GM23338 (cell line): Measurements from ENCODE around the gene CFAP47. TPM values are rescaled to one million over a fixed set of nuclear protein-coding genes. Genes with fewer than 3 reads are reported as not detected.

Experiments
- ATAC-seq: fragments of 200-7000 bp; cut with Tn5 transposase; 3 replicates; pipeline ENCODE4 v1.9.1; 2020
- DNase-seq: peaks from one replicate; pipeline ENCODE4 v3.0.0-alpha.2; 2015; ENCODE audit warnings: low spot score
- H2AFZ ChIP-seq: fragments of 200-600 bp; sonication (generic); 2 replicates; pipeline ENCODE4 v1.8.0; 2016; ENCODE audit warnings: antibody characterized with exemption, mild to moderate bottlenecking, moderate library complexity
- H3F3A ChIP-seq: fragments of 200-600 bp; sonication (generic); replicated peaks from 2 replicates; pipeline ENCODE4 v1.8.0; 2017; ENCODE audit warnings: antibody characterized with exemption, mixed run types, low read depth
- H3K27ac ChIP-seq: fragments of 200-600 bp; sonication (generic); 2 replicates; pipeline ENCODE4 v1.6.1; 2016; ENCODE audit warnings: low read depth
- H3K27me3 ChIP-seq: fragments of 200-600 bp; sonication (generic); 2 replicates; pipeline ENCODE4 v1.8.0; 2016; ENCODE audit warnings: mild to moderate bottlenecking, mixed run types, moderate library complexity; ENCODE audit not compliant: insufficient read depth
- H3K36me3 ChIP-seq: fragments of 200-600 bp; sonication (generic); 2 replicates; pipeline ENCODE4 v1.8.0; 2016; ENCODE audit warnings: mild to moderate bottlenecking; ENCODE audit not compliant: insufficient read depth
- H3K4me1 ChIP-seq: fragments of 200-600 bp; sonication (generic); 2 replicates; pipeline ENCODE4 v1.8.0; 2016; ENCODE audit warnings: mild to moderate bottlenecking, moderate library complexity; ENCODE audit not compliant: insufficient read depth
- H3K4me2 ChIP-seq: fragments of 200-600 bp; sonication (generic); 2 replicates; pipeline ENCODE4 v1.7.1; 2017; ENCODE audit warnings: mixed run types
- H3K4me3 ChIP-seq: fragments of 200-600 bp; sonication (generic); 2 replicates; pipeline ENCODE4 v1.6.1; 2016; ENCODE audit warnings: mixed run types
- H3K79me2 ChIP-seq: fragments of 200-600 bp; sonication (generic); replicated peaks from 2 replicates; pipeline ENCODE4 v1.8.0; 2017; ENCODE audit warnings: mild to moderate bottlenecking; ENCODE audit not compliant: insufficient read depth
- H3K9me2 ChIP-seq: fragments of 200-600 bp; sonication (generic); 2 replicates; pipeline ENCODE4 v1.8.0; 2017; ENCODE audit not compliant: insufficient read depth
- H4K20me1 ChIP-seq: fragments of 200-600 bp; sonication (generic); replicated peaks from 2 replicates; pipeline ENCODE4 v1.8.0; 2017; ENCODE audit warnings: mild to moderate bottlenecking; ENCODE audit not compliant: insufficient read depth
- H3K27ac Mint-ChIP-seq: 2 replicates; pipeline ENCODE4 v1.8.0; 2020; ENCODE audit warnings: inconsistent platforms, mild to moderate bottlenecking, moderate library complexity, mixed read lengths
- H3K27me3 Mint-ChIP-seq: 3 replicates; pipeline ENCODE4 v1.8.0; 2022; ENCODE audit warnings: low read depth, mild to moderate bottlenecking, moderate library complexity, mixed read lengths, inconsistent platforms; ENCODE audit not compliant: insufficient read depth, poor library complexity
- H3K36me3 Mint-ChIP-seq: 3 replicates; pipeline ENCODE4 v1.8.0; 2021; ENCODE audit warnings: low read depth, mild to moderate bottlenecking, inconsistent platforms, moderate library complexity, mixed read lengths
- H3K4me1 Mint-ChIP-seq: 3 replicates; pipeline ENCODE4 v1.8.0; 2020; ENCODE audit warnings: mild to moderate bottlenecking, inconsistent platforms, mixed read lengths
- H3K4me3 Mint-ChIP-seq: 3 replicates; pipeline ENCODE4 v1.8.0; 2021; ENCODE audit warnings: moderate library complexity, mild to moderate bottlenecking, inconsistent platforms, mixed read lengths
- H3K9me3 Mint-ChIP-seq: 3 replicates; pipeline ENCODE4 v1.8.0; 2020; ENCODE audit warnings: moderate library complexity, mild to moderate bottlenecking, inconsistent platforms, mixed read lengths
- CREB1 ChIP-seq: fragments of 250-450 bp; sonication (Bioruptor Pico); IDR thresholded peaks from 2 replicates; pipeline ENCODE4 v1.5.0; 2020; ENCODE audit warnings: low read depth, mild to moderate bottlenecking, moderate library complexity
- EZH2 ChIP-seq: fragments of 200-600 bp; sonication (generic); IDR thresholded peaks from one replicate; pipeline ENCODE4 v1.8.0; 2017; ENCODE audit warnings: antibody characterized with exemption, mild to moderate bottlenecking, low read depth; ENCODE audit not compliant: unreplicated experiment
- EZH2phosphoT487 ChIP-seq: fragments of 200-600 bp; sonication (generic); IDR thresholded peaks from one replicate; pipeline ENCODE4 v1.8.1; 2018; ENCODE audit warnings: antibody characterized with exemption; ENCODE audit not compliant: unreplicated experiment
- JUNB ChIP-seq: IDR thresholded peaks from one replicate; pipeline ENCODE4 v1.6.1; 2016; ENCODE audit warnings: antibody characterized with exemption; ENCODE audit not compliant: unreplicated experiment
- NANOG ChIP-seq: IDR thresholded peaks from 2 replicates; pipeline ENCODE4 v1.6.1; 2016; ENCODE audit warnings: antibody characterized with exemption, borderline replicate concordance
- POLR2AphosphoS5 ChIP-seq: IDR thresholded peaks from 2 replicates; pipeline ENCODE4 v1.6.1; 2016; ENCODE audit warnings: antibody characterized with exemption, low read depth
- STAT1 ChIP-seq: IDR thresholded peaks from one replicate; pipeline ENCODE4 v1.6.1; 2016; ENCODE audit warnings: antibody characterized with exemption; ENCODE audit not compliant: unreplicated experiment
- ZNF114 ChIP-seq: fragments of 250-450 bp; sonication (Bioruptor Pico); IDR thresholded peaks from 2 replicates; pipeline ENCODE4 v1.5.0; 2020; ENCODE audit warnings: mild to moderate bottlenecking, moderate library complexity
- ZNF331 ChIP-seq: fragments of 250-450 bp; sonication (Bioruptor Pico); IDR thresholded peaks from 2 replicates; pipeline ENCODE4 v1.5.0; 2020; ENCODE audit warnings: low read depth, mild to moderate bottlenecking, moderate library complexity
- polyA plus RNA-seq: library from polyadenylated mRNA; unstranded; fragments of >200 nt; fragmentation: Nextera tagmentation; extraction: Ambion mirVana; gene quantifications from 2 replicates; pipeline ENCODE4 v1.2.1, GENCODE V29; 2016
- total RNA-seq: library from RNA; depleted of rRNA; stranded (reverse); fragments of >200 nt; shearing (Covaris generic); gene quantifications from 2 replicates; pipeline ENCODE4 v1.2.3, GENCODE V29; 2014
- TF ChIP-seq, protein P1 (sequence below): IDR thresholded peaks from one replicate; pipeline ENCODE4 v1.6.1; 2018; ENCODE audit warnings: antibody characterized with exemption; ENCODE audit not compliant: unreplicated experiment
- TF ChIP-seq, protein P2 (sequence below): fragments of 250-450 bp; sonication (Bioruptor Pico); IDR thresholded peaks from 2 replicates; pipeline ENCODE4 v1.5.0; 2020; ENCODE audit warnings: mild to moderate bottlenecking, moderate library complexity
- TF ChIP-seq, protein P3 (sequence below): IDR thresholded peaks from 2 replicates; pipeline ENCODE4 v1.6.1; 2016; ENCODE audit warnings: antibody characterized with exemption

The CFAP47 gene
- total and polyA plus RNA-seq, 2 experiments from 2014 or later: not detected

DNA sequence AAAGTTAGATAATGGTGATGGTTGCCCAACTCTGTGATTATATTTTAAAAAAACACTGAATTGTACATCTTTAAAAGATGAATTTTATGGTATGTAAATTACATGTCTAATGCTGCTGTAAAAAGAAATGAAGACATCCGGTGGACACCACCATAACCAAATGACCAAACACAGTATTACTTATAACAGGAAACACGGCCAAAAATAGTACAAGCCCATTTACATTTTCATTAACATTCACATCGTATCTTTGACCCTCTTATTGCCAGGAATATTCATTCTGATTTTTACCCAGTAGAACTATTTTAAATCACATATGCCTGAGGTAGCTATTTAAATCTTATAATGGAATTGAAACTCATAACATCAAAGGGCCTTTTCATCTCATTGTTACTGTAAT, 143.2 kb downstream of the CFAP47 start:
- H4K20me1 ChIP-seq: no peaks in the 10 kb centered on the region
- H3K27ac ChIP-seq: no peak overlapping the region

DNA sequence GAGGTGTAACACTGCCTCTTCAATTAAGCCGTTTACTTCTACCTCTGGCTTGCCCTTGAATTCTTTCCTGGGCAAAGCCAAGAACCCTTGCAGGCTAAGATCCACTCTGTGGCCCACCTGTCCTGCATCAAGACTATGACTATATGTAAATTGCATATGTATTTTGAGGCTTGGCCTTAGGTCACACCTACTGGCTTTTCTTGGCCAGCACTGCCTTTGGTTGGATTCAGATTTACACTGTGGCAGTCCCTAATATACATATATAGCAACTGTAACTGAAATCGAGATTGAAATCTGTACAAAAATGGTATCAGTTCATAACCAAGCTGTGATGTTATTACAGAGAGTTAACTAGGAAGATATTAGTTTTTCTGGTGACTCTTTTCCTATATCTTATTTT, 151.5 kb downstream of the CFAP47 start:
- Histone ChIP-seq H2AFZ (no peak overlapping the region), H3F3A (no peaks in the 10 kb centered on the region), H4K20me1 (no peaks in the 10 kb centered on the region), H3K36me3 (no peaks in the 10 kb centered on the region), H3K27me3 (no peaks in the 10 kb centered on the region), H3K27ac (no peak overlapping the region), H3K4me2 (no peak overlapping the region), H3K9me2 (no peaks in the 10 kb centered on the region), H3K4me3 (no peak overlapping the region), H3K79me2 (no peaks in the 10 kb centered on the region), H3K4me1 (no peaks in the 10 kb centered on the region)
- H3K27me3 Mint-ChIP-seq: no peaks in the 10 kb centered on the region
- no peak overlapping the region for H3K27ac Mint-ChIP-seq
- H3K4me1 Mint-ChIP-seq: no peaks in the 10 kb centered on the region
- DNase-seq (no peak), ATAC-seq (no peak)
- no peaks in the 10 kb centered on the region for H3K36me3 Mint-ChIP-seq
- no peak overlapping the region for H3K4me3 Mint-ChIP-seq
- no peaks in the 10 kb centered on the region; the same call in 2 of the 3 replicates for H3K9me3 Mint-ChIP-seq
- TF ChIP-seq, protein P1, sequence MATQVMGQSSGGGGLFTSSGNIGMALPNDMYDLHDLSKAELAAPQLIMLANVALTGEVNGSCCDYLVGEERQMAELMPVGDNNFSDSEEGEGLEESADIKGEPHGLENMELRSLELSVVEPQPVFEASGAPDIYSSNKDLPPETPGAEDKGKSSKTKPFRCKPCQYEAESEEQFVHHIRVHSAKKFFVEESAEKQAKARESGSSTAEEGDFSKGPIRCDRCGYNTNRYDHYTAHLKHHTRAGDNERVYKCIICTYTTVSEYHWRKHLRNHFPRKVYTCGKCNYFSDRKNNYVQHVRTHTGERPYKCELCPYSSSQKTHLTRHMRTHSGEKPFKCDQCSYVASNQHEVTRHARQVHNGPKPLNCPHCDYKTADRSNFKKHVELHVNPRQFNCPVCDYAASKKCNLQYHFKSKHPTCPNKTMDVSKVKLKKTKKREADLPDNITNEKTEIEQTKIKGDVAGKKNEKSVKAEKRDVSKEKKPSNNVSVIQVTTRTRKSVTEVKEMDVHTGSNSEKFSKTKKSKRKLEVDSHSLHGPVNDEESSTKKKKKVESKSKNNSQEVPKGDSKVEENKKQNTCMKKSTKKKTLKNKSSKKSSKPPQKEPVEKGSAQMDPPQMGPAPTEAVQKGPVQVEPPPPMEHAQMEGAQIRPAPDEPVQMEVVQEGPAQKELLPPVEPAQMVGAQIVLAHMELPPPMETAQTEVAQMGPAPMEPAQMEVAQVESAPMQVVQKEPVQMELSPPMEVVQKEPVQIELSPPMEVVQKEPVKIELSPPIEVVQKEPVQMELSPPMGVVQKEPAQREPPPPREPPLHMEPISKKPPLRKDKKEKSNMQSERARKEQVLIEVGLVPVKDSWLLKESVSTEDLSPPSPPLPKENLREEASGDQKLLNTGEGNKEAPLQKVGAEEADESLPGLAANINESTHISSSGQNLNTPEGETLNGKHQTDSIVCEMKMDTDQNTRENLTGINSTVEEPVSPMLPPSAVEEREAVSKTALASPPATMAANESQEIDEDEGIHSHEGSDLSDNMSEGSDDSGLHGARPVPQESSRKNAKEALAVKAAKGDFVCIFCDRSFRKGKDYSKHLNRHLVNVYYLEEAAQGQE: no peak
- TF ChIP-seq NANOG: no peak
- TF ChIP-seq EZH2phosphoT487: no peak
- TF ChIP-seq, protein P2, sequence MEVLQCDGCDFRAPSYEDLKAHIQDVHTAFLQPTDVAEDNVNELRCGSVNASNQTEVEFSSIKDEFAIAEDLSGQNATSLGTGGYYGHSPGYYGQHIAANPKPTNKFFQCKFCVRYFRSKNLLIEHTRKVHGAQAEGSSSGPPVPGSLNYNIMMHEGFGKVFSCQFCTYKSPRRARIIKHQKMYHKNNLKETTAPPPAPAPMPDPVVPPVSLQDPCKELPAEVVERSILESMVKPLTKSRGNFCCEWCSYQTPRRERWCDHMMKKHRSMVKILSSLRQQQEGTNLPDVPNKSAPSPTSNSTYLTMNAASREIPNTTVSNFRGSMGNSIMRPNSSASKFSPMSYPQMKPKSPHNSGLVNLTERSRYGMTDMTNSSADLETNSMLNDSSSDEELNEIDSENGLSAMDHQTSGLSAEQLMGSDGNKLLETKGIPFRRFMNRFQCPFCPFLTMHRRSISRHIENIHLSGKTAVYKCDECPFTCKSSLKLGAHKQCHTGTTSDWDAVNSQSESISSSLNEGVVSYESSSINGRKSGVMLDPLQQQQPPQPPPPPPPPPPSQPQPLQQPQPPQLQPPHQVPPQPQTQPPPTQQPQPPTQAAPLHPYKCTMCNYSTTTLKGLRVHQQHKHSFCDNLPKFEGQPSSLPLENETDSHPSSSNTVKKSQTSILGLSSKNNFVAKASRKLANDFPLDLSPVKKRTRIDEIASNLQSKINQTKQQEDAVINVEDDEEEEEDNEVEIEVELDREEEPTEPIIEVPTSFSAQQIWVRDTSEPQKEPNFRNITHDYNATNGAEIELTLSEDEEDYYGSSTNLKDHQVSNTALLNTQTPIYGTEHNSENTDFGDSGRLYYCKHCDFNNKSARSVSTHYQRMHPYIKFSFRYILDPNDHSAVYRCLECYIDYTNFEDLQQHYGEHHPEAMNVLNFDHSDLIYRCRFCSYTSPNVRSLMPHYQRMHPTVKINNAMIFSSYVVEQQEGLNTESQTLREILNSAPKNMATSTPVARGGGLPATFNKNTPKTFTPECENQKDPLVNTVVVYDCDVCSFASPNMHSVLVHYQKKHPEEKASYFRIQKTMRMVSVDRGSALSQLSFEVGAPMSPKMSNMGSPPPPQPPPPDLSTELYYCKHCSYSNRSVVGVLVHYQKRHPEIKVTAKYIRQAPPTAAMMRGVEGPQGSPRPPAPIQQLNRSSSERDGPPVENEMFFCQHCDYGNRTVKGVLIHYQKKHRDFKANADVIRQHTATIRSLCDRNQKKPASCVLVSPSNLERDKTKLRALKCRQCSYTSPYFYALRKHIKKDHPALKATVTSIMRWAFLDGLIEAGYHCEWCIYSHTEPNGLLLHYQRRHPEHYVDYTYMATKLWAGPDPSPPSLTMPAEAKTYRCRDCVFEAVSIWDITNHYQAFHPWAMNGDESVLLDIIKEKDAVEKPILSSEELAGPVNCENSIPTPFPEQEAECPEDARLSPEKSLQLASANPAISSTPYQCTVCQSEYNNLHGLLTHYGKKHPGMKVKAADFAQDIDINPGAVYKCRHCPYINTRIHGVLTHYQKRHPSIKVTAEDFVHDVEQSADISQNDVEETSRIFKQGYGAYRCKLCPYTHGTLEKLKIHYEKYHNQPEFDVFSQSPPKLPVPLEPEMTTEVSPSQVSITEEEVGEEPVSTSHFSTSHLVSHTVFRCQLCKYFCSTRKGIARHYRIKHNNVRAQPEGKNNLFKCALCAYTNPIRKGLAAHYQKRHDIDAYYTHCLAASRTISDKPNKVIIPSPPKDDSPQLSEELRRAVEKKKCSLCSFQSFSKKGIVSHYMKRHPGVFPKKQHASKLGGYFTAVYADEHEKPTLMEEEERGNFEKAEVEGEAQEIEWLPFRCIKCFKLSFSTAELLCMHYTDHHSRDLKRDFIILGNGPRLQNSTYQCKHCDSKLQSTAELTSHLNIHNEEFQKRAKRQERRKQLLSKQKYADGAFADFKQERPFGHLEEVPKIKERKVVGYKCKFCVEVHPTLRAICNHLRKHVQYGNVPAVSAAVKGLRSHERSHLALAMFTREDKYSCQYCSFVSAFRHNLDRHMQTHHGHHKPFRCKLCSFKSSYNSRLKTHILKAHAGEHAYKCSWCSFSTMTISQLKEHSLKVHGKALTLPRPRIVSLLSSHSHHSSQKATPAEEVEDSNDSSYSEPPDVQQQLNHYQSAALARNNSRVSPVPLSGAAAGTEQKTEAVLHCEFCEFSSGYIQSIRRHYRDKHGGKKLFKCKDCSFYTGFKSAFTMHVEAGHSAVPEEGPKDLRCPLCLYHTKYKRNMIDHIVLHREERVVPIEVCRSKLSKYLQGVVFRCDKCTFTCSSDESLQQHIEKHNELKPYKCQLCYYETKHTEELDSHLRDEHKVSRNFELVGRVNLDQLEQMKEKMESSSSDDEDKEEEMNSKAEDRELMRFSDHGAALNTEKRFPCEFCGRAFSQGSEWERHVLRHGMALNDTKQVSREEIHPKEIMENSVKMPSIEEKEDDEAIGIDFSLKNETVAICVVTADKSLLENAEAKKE: no peak
- TF ChIP-seq, protein P3, sequence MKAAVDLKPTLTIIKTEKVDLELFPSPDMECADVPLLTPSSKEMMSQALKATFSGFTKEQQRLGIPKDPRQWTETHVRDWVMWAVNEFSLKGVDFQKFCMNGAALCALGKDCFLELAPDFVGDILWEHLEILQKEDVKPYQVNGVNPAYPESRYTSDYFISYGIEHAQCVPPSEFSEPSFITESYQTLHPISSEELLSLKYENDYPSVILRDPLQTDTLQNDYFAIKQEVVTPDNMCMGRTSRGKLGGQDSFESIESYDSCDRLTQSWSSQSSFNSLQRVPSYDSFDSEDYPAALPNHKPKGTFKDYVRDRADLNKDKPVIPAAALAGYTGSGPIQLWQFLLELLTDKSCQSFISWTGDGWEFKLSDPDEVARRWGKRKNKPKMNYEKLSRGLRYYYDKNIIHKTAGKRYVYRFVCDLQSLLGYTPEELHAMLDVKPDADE: no peak
- no peak for TF ChIP-seq ZNF331 (CRISPR knock-in tag)
- no peak for TF ChIP-seq POLR2AphosphoS5
- TF ChIP-seq ZNF114 (CRISPR knock-in tag): no peak
- TF ChIP-seq JUNB: no peak
- no peak for TF ChIP-seq CREB1
- TF ChIP-seq EZH2: no peak

More for the DNA sequence above, 143.2 kb downstream of the CFAP47 start:
- Mint-ChIP-seq H3K4me1 (no peaks in the 10 kb centered on the region), H3K36me3 (no peaks in the 10 kb centered on the region), H3K27ac (no peak overlapping the region), H3K4me3 (no peak overlapping the region), H3K9me3 (no peaks in the 10 kb centered on the region; the same call in 2 of the 3 replicates), H3K27me3 (no peaks in the 10 kb centered on the region)
- no peaks in the 10 kb centered on the region for H3K4me1 ChIP-seq
- no peak overlapping the region for H3K4me2 ChIP-seq
- H3K79me2 ChIP-seq: no peaks in the 10 kb centered on the region
- no peak for ATAC-seq
- no peak overlapping the region for H3K4me3 ChIP-seq
- no peaks in the 10 kb centered on the region for H3K27me3 ChIP-seq
- TF ChIP-seq ZNF114 (CRISPR knock-in tag) (no peak), STAT1 (no peak), NANOG (no peak)
- DNase-seq: no peak
- H2AFZ ChIP-seq: no peak overlapping the region
- no peaks in the 10 kb centered on the region for H3F3A ChIP-seq
- H3K9me2 ChIP-seq: no peaks in the 10 kb centered on the region
- H3K36me3 ChIP-seq: no peaks in the 10 kb centered on the region
